ENCODE results near the gene LCN6. TPM values are rescaled to one million over a fixed set of nuclear protein-coding genes. Genes with fewer than 3 reads are reported as not detected.
A peak's percentile ranks its signal among the peaks of the same experiment; 100 is the strongest.

LCN6 gene
- total and polyA plus RNA-seq, 9 of the 15 experiments (the other 6 are each of a cell fraction or from before 2014, with no cell fraction given): 0.10 to 0.45 (median 0.37) TPM; not detected in 5

DNA sequence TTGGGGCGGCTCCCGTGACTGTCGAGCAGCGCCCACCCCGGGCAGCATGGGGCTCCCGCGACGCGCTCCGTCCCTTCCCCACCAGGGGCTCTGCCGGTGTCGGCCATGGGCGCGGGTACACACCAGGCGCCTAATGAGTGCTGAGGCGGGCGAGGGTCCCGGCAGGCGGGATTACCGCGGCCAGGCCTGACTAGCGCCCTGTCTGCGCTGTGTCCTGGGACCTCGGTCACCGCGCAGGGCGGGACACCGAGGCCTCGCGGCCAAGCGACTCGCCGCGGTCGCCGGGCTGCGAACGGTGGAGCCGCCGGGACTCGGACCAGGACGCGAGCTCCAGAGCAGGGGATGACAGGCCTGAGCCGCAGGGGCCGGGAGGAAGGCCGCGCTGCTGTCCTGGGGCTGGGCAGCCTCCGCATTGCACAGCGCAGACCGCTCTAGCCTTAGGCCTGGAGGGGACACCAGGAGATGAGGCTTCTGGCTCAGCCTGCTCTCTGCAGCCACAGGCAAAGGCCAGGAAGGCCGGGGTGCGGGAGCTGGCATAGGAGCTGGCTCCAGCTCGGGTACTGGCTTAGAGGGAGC, 19.7 kb downstream of the LCN6 start (continued):
- TF ChIP-seq, protein P1, sequence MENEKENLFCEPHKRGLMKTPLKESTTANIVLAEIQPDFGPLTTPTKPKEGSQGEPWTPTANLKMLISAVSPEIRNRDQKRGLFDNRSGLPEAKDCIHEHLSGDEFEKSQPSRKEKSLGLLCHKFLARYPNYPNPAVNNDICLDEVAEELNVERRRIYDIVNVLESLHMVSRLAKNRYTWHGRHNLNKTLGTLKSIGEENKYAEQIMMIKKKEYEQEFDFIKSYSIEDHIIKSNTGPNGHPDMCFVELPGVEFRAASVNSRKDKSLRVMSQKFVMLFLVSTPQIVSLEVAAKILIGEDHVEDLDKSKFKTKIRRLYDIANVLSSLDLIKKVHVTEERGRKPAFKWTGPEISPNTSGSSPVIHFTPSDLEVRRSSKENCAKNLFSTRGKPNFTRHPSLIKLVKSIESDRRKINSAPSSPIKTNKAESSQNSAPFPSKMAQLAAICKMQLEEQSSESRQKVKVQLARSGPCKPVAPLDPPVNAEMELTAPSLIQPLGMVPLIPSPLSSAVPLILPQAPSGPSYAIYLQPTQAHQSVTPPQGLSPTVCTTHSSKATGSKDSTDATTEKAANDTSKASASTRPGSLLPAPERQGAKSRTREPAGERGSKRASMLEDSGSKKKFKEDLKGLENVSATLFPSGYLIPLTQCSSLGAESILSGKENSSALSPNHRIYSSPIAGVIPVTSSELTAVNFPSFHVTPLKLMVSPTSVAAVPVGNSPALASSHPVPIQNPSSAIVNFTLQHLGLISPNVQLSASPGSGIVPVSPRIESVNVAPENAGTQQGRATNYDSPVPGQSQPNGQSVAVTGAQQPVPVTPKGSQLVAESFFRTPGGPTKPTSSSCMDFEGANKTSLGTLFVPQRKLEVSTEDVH (IDR thresholded peaks at IDR 0.05; ENCODE audit: low read depth, partially characterized antibody): no peak
- no peak for TF ChIP-seq SIX5 (IDR thresholded peaks at IDR 0.05; ENCODE audit: borderline replicate concordance in 1 of 2, insufficient read depth in 1 of 2, low read depth in 1 of 2, low read length in 2 of 2)
- TF ChIP-seq, protein P2, sequence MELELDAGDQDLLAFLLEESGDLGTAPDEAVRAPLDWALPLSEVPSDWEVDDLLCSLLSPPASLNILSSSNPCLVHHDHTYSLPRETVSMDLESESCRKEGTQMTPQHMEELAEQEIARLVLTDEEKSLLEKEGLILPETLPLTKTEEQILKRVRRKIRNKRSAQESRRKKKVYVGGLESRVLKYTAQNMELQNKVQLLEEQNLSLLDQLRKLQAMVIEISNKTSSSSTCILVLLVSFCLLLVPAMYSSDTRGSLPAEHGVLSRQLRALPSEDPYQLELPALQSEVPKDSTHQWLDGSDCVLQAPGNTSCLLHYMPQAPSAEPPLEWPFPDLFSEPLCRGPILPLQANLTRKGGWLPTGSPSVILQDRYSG (tag; conservative IDR thresholded peaks at IDR 0.05; ENCODE audit: low read depth): no peak
- TF ChIP-seq, protein P3, sequence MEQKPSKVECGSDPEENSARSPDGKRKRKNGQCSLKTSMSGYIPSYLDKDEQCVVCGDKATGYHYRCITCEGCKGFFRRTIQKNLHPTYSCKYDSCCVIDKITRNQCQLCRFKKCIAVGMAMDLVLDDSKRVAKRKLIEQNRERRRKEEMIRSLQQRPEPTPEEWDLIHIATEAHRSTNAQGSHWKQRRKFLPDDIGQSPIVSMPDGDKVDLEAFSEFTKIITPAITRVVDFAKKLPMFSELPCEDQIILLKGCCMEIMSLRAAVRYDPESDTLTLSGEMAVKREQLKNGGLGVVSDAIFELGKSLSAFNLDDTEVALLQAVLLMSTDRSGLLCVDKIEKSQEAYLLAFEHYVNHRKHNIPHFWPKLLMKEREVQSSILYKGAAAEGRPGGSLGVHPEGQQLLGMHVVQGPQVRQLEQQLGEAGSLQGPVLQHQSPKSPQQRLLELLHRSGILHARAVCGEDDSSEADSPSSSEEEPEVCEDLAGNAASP (IDR thresholded peaks at IDR 0.05): no peak
- TF ChIP-seq SPI1 (IDR thresholded peaks at IDR 0.05; ENCODE audit: borderline replicate concordance, low read depth, low read length): no peak
- peak; percentile 14 for TF ChIP-seq PHF20 (IDR thresholded peaks at IDR 0.05; ENCODE audit: partially characterized antibody)
- TF ChIP-seq, protein P4, sequence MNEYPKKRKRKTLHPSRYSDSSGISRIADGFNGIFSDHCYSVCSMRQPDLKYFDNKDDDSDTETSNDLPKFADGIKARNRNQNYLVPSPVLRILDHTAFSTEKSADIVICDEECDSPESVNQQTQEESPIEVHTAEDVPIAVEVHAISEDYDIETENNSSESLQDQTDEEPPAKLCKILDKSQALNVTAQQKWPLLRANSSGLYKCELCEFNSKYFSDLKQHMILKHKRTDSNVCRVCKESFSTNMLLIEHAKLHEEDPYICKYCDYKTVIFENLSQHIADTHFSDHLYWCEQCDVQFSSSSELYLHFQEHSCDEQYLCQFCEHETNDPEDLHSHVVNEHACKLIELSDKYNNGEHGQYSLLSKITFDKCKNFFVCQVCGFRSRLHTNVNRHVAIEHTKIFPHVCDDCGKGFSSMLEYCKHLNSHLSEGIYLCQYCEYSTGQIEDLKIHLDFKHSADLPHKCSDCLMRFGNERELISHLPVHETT (CRISPR knock-in tag; conservative IDR thresholded peaks at IDR 0.05 in 1 of 2, IDR thresholded peaks at IDR 0.05 in 1 of 2): no peak; a peak in 1 of 4 replicates
- no peak for TF ChIP-seq TAF9B (IDR thresholded peaks at IDR 0.05; ENCODE audit: partially characterized antibody)
- no peak for TF ChIP-seq KLF13 (tag; IDR thresholded peaks at IDR 0.05; ENCODE audit: borderline replicate concordance, low read depth)
- no peak for TF ChIP-seq HMGN3 (IDR thresholded peaks at IDR 0.05; ENCODE audit: borderline replicate concordance, extremely low read depth, insufficient read length, low read depth, low read length)
- no peak for TF ChIP-seq ZNF707 (CRISPR knock-in tag; conservative IDR thresholded peaks at IDR 0.05)
- TF ChIP-seq ZNF77 (CRISPR knock-in tag; IDR thresholded peaks at IDR 0.05): no peak
- no peak for TF ChIP-seq ZNF239 (CRISPR knock-in tag; IDR thresholded peaks at IDR 0.05)
- no peak for TF ChIP-seq YY1 (IDR thresholded peaks at IDR 0.05; ENCODE audit: borderline replicate concordance in 1 of 3, control insufficient read depth in 1 of 3, extremely low read depth in 1 of 3, insufficient read depth in 3 of 3, insufficient read length in 1 of 3, insufficient replicate concordance in 2 of 3, low read depth in 1 of 3, low read length in 2 of 3)
- 0 out of 2 replicates have a peak, but pooled peaks have one; percentile 18 for TF ChIP-seq PHB (CRISPR knock-in tag; IDR thresholded peaks at IDR 0.05)
- no peak for TF ChIP-seq HDAC2 (IDR thresholded peaks at IDR 0.05)
- TF ChIP-seq HNRNPLL (IDR thresholded peaks at IDR 0.05; ENCODE audit: low read depth, low read length, poor library complexity, severe bottlenecking): no peak

All from K562 (cell line).